K562 (cell line): ENCODE measurements around the gene GRIK3. TPM values are rescaled to one million over a fixed set of nuclear protein-coding genes. Genes with fewer than 3 reads are reported as not detected.
A peak's percentile ranks its signal among the peaks of the same experiment; 100 is the strongest.

ENCODE experiments used
- ETV5 ChIP-seq: sonication (generic); formaldehyde crosslinking; IDR thresholded peaks from 2 replicates; pipeline ENCODE4 v1.4.0; 2020; ENCODE audit warnings: low read depth, mild to moderate bottlenecking, missing genetic modification reagents
- FOXJ2 ChIP-seq: fragments of 200-800 bp; sonication (Bioruptor generic); IDR thresholded peaks from 2 replicates; pipeline ENCODE4 v1.6.1; 2016; ENCODE audit warnings: missing genetic modification characterization, missing compliant biosample characterization
- GABPA ChIP-seq: fragments of 200-800 bp; sonication (Bioruptor generic); conservative IDR thresholded peaks from 2 replicates; pipeline ENCODE4 v1.6.1; 2016; ENCODE audit warnings: low read depth, missing genetic modification characterization, missing compliant biosample characterization
- GABPB2 ChIP-seq: fragments of 250-450 bp; sonication (Bioruptor Pico); conservative IDR thresholded peaks from 2 replicates; pipeline ENCODE4 v1.5.1; 2021; ENCODE audit warnings: mild to moderate bottlenecking
- IRF2 ChIP-seq: sonication (generic); formaldehyde crosslinking; IDR thresholded peaks from 2 replicates; pipeline ENCODE4 v1.8.1; 2022; ENCODE audit warnings: mild to moderate bottlenecking, missing genetic modification reagents
- KDM4B ChIP-seq, 2 experiments: fragments of 450-650 bp in 1 of 2; sonication (generic) in 1 of 2; IDR thresholded peaks; 2 replicates each; pipeline ENCODE4 v1.6.1; 2016 to 2017; ENCODE audit warnings: borderline replicate concordance in 2 of 2, antibody characterized with exemption in 1 of 2, low read depth in 1 of 2, mild to moderate bottlenecking in 1 of 2
- MAFF ChIP-seq: IDR thresholded peaks from 2 replicates; pipeline ENCODE4 v1.6.1; 2012; ENCODE audit warnings: low read length, improper control_type of control experiment
- NEUROD1 ChIP-seq: fragments of 150-350 bp; IDR thresholded peaks from 2 replicates; pipeline ENCODE4 v1.6.1; 2014; ENCODE audit warnings: borderline replicate concordance, low read length, low read depth; ENCODE audit not compliant: partially characterized antibody
- NR2C2 ChIP-seq, 2 experiments: fragments of 200-800 bp in 1 of 2; sonication (Bioruptor generic) in 1 of 2; sonication (generic) in 1 of 2; formaldehyde crosslinking in 1 of 2; IDR thresholded peaks; 2 replicates each; pipeline versions ENCODE4 v1.6.1 to v1.8.0; 2016 to 2022; ENCODE audit warnings: mild to moderate bottlenecking in 1 of 2, missing compliant biosample characterization in 1 of 2, missing genetic modification characterization in 1 of 2, missing genetic modification reagents in 1 of 2
- NUFIP1 ChIP-seq: fragments of 450-650 bp; IDR thresholded peaks from 2 replicates; pipeline ENCODE4 v1.6.1; 2018; ENCODE audit not compliant: partially characterized antibody
- RFX1 ChIP-seq: fragments of 450-650 bp; IDR thresholded peaks from 2 replicates; pipeline ENCODE4 v1.6.1; 2016; ENCODE audit warnings: mild to moderate bottlenecking, moderate library complexity
- SAP30 ChIP-seq: fragments of 200-600 bp; sonication (generic); IDR thresholded peaks from 2 replicates; pipeline ENCODE4 v1.6.1; 2012; ENCODE audit warnings: borderline replicate concordance, low read depth, mild to moderate bottlenecking, moderate library complexity, low read length, control low read depth, inconsistent platforms; ENCODE audit not compliant: insufficient read depth, poor library complexity, severe bottlenecking
- XRCC3 ChIP-seq: fragments of 450-650 bp; IDR thresholded peaks from 2 replicates; pipeline ENCODE4 v1.6.1; 2017; ENCODE audit warnings: mild to moderate bottlenecking, moderate library complexity
- YY1 ChIP-seq, 3 experiments: IDR thresholded peaks; 2 replicates each; pipeline ENCODE4 v1.6.1; 2011; ENCODE audit warnings: low read length in 2 of 3, mild to moderate bottlenecking in 2 of 3, moderate library complexity in 2 of 3, borderline replicate concordance in 1 of 3, control low read depth in 1 of 3, low read depth in 1 of 3; ENCODE audit not compliant: insufficient read depth in 3 of 3, insufficient replicate concordance in 2 of 3, control insufficient read depth in 1 of 3, insufficient read length in 1 of 3; ENCODE audit errors: extremely low read depth in 1 of 3
- ZNF253 ChIP-seq: fragments of 250-450 bp; sonication (Bioruptor Pico); conservative IDR thresholded peaks from 2 replicates; pipeline ENCODE4 v1.6.1; 2021; ENCODE audit warnings: mild to moderate bottlenecking
- ZNF717 ChIP-seq: fragments of 250-450 bp; sonication (Bioruptor Pico); IDR thresholded peaks from 2 replicates; pipeline ENCODE4 v1.5.0; 2021
- polyA plus RNA-seq, 8 experiments: library from polyadenylated mRNA; depleted of rRNA in 4 of 8; stranded (reverse) in 5 of 8; unstranded in 3 of 8; fragments of >200 nt; fragmentation: Nextera tagmentation in 2 of 8; fragmentation: Illumina TruSeq in 1 of 8; extraction: Ambion mirVana in 2 of 8; extraction: Trizol in 1 of 8; gene quantifications; 2 replicates each; pipeline versions ENCODE4 v1.2.1 to v1.2.3, GENCODE V29; 2011 to 2014; ENCODE audit warnings: inconsistent platforms in 1 of 8, missing spikeins in 1 of 8
- total RNA-seq, 7 experiments: library from RNA; depleted of rRNA in 6 of 7; stranded (reverse); fragments of >200 nt in 6 of 7; fragmentation: Illumina TruSeq in 2 of 7; extraction: Trizol in 2 of 7; gene quantifications; 2 replicates each; pipeline versions ENCODE4 v1.2.1 to v1.2.3, GENCODE V29; 2011 to 2021; ENCODE audit warnings: low replicate concordance in 1 of 7
- TF ChIP-seq, protein P1 (sequence below), 2 experiments: fragments of 450-650 bp in 1 of 2; sonication (generic) in 1 of 2; formaldehyde crosslinking in 1 of 2; IDR thresholded peaks in 1 of 2; conservative IDR thresholded peaks in 1 of 2; 2 replicates each; pipeline versions ENCODE4 v1.6.1 to v1.8.1; 2016 to 2023; ENCODE audit warnings: mild to moderate bottlenecking in 2 of 2, moderate library complexity in 2 of 2, inconsistent platforms in 1 of 2, missing genetic modification reagents in 1 of 2
- TF ChIP-seq, protein P2 (sequence below): sonication (generic); formaldehyde crosslinking; IDR thresholded peaks from 2 replicates; pipeline ENCODE4 v1.8.1; 2023; ENCODE audit warnings: mild to moderate bottlenecking, missing genetic modification reagents
- TF ChIP-seq, protein P3 (sequence below): IDR thresholded peaks from 2 replicates; pipeline ENCODE4 v1.6.1; 2016; ENCODE audit warnings: missing genetic modification characterization, missing compliant biosample characterization
- TF ChIP-seq, protein P4 (sequence below): fragments of 200-800 bp; sonication (Bioruptor generic); IDR thresholded peaks from 2 replicates; pipeline ENCODE4 v1.6.1; 2017; ENCODE audit warnings: missing genetic modification characterization, missing compliant biosample characterization

The GRIK3 gene
- total and polyA plus RNA-seq, 9 of the 15 experiments (the other 6 are each of a cell fraction or from before 2014, with no cell fraction given): not detected

DNA sequence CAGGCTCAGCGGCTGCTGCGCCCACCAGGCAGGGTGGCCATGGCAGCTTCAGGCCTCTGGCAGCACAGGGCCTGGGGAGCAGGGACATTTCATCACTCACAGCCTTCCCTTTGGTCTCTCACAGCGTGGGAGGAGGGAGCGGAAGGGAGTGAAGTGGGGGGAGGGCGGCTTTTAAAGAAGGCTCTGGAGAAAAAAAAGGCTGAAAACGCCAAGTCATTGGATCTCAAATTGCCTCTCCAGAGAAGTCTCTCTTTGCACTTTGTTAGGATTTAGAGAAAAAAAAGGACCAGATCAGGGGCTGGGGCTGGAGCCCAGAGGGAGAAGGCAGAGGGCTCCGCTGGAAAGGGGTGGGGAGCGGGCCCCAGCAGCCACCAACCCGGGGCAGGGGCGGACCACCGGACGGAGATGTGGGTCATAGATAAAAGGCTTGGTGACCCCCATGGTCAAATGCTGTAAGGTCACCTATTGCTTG lies 209.9 kb downstream of the GRIK3 start (continued):
- TF ChIP-seq GABPA (tag) (peak; percentile 36; the same call in 1 of the 2 replicates), MAFF (peak; percentile 65; the same call in 1 of the 2 replicates), SAP30 (no peak), NUFIP1 (no peak), NEUROD1 (peak; percentile 74), FOXJ2 (tag) (no peak), NR2C2 (CRISPR knock-in tag; IDR thresholded peaks at IDR 0.05) (no peak), NR2C2 (tag; IDR thresholded peaks at IDR 0.05) (peak; percentile 14; the same call in 1 of the 2 replicates), ZNF717 (CRISPR knock-in tag) (no peak), ETV5 (CRISPR knock-in tag) (peak; percentile 71; the same call in 1 of the 2 replicates), KDM4B (IDR thresholded peaks at IDR 0.05; ENCODE audit: borderline replicate concordance in 2 of 2, low read depth in 1 of 2) (no peak), RFX1 (no peak), ZNF253 (CRISPR knock-in tag) (no peak), XRCC3 (no peak), IRF2 (CRISPR knock-in tag) (no peak), GABPB2 (CRISPR knock-in tag) (no peak), YY1 (IDR thresholded peaks at IDR 0.05; ENCODE audit: borderline replicate concordance in 1 of 3, control insufficient read depth in 1 of 3, extremely low read depth in 1 of 3, insufficient read depth in 3 of 3, insufficient read length in 1 of 3, insufficient replicate concordance in 2 of 3, low read depth in 1 of 3, low read length in 2 of 3) (peak in 1 of 3 experiments; percentile 34)
- TF ChIP-seq, protein P1, sequence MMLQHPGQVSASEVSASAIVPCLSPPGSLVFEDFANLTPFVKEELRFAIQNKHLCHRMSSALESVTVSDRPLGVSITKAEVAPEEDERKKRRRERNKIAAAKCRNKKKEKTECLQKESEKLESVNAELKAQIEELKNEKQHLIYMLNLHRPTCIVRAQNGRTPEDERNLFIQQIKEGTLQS (IDR thresholded peaks at IDR 0.05): peak; percentile 83
- TF ChIP-seq, protein P1 (CRISPR knock-in tag; conservative IDR thresholded peaks at IDR 0.05): no peak
- TF ChIP-seq, protein P2, sequence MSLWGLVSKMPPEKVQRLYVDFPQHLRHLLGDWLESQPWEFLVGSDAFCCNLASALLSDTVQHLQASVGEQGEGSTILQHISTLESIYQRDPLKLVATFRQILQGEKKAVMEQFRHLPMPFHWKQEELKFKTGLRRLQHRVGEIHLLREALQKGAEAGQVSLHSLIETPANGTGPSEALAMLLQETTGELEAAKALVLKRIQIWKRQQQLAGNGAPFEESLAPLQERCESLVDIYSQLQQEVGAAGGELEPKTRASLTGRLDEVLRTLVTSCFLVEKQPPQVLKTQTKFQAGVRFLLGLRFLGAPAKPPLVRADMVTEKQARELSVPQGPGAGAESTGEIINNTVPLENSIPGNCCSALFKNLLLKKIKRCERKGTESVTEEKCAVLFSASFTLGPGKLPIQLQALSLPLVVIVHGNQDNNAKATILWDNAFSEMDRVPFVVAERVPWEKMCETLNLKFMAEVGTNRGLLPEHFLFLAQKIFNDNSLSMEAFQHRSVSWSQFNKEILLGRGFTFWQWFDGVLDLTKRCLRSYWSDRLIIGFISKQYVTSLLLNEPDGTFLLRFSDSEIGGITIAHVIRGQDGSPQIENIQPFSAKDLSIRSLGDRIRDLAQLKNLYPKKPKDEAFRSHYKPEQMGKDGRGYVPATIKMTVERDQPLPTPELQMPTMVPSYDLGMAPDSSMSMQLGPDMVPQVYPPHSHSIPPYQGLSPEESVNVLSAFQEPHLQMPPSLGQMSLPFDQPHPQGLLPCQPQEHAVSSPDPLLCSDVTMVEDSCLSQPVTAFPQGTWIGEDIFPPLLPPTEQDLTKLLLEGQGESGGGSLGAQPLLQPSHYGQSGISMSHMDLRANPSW: no peak
- TF ChIP-seq, protein P3, sequence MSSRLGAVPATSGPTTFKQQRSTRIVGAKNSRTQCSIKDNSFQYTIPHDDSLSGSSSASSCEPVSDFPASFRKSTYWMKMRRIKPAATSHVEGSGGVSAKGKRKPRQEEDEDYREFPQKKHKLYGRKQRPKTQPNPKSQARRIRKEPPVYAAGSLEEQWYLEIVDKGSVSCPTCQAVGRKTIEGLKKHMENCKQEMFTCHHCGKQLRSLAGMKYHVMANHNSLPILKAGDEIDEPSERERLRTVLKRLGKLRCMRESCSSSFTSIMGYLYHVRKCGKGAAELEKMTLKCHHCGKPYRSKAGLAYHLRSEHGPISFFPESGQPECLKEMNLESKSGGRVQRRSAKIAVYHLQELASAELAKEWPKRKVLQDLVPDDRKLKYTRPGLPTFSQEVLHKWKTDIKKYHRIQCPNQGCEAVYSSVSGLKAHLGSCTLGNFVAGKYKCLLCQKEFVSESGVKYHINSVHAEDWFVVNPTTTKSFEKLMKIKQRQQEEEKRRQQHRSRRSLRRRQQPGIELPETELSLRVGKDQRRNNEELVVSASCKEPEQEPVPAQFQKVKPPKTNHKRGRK (tag): no peak
- TF ChIP-seq, protein P4, sequence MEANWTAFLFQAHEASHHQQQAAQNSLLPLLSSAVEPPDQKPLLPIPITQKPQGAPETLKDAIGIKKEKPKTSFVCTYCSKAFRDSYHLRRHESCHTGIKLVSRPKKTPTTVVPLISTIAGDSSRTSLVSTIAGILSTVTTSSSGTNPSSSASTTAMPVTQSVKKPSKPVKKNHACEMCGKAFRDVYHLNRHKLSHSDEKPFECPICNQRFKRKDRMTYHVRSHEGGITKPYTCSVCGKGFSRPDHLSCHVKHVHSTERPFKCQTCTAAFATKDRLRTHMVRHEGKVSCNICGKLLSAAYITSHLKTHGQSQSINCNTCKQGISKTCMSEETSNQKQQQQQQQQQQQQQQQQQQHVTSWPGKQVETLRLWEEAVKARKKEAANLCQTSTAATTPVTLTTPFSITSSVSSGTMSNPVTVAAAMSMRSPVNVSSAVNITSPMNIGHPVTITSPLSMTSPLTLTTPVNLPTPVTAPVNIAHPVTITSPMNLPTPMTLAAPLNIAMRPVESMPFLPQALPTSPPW (CRISPR knock-in tag): peak; percentile 74
